Measurements from ENCODE around the gene TULP4.
A peak's percentile ranks its signal among the peaks of the same experiment; 100 is the strongest.
"Not testable (repeated sequence)": the region's sequence is repeated elsewhere in the genome, so short reads cannot be mapped to it uniquely, and the experiment has no call there.

Gene TULP4

DNA sequence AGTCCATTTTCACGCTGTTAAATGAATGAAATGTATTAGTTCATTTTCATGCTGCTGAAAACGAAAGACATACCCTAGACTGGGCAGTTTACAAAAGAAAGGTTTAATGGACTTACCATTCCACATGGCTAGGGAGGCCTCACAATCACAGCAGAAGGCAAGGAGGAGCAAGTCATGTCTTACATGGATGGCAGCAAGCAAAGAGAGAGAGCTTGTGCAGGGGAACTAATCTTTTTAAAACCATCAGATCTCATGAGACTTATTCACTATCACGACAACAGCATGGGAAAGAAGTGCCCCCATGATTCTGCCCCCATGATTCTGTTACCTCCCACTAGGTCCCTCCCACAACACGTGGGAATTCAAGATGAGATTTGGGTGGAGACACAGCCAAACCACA, 79.7 kb downstream of the TULP4 start:
- DNase-seq (ENCODE audit: low read depth): not testable (repeated sequence)

DNA sequence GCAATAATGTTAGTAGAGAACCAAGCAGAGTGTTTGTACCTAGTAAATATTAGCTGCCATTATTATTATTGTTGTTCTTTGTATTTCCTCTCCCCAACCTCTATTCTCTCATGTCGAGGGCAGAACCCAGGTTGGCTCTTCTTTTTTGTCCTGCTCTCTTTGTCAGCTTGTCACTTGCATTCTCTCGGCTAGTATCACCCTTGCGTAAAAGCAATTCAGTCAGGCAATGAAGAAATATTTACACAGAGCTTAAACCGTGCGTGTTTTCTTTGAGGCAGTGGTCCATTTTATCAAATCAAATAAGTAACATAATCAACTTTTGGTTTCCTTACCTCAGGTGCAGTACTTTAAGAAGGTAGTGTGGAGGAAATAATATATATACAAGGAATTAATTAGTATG, 83.9 kb downstream of the TULP4 start:
- DNase-seq (ENCODE audit: low read depth): no peak

DNA sequence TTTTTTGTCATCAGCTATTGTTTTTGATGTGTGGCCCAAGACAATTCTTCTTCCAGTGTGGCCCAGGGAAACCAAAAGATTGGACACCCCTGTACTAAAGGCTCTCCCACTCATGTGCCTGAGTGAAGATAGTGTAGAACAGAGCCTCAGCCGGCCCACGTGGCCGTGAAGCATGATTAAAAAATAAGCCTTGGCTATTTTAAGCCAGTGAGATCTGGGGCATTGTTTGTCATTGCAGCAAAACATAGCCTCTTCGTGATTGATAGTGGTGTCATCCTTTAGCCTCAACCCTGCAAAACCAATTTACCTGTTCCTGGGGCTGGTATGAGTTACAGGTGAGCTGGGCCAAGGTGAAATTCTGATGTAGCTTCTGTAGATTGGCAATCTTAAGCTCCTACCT, 85.3 kb downstream of the TULP4 start:
- DNase-seq (ENCODE audit: low read depth): no peak

DNA sequence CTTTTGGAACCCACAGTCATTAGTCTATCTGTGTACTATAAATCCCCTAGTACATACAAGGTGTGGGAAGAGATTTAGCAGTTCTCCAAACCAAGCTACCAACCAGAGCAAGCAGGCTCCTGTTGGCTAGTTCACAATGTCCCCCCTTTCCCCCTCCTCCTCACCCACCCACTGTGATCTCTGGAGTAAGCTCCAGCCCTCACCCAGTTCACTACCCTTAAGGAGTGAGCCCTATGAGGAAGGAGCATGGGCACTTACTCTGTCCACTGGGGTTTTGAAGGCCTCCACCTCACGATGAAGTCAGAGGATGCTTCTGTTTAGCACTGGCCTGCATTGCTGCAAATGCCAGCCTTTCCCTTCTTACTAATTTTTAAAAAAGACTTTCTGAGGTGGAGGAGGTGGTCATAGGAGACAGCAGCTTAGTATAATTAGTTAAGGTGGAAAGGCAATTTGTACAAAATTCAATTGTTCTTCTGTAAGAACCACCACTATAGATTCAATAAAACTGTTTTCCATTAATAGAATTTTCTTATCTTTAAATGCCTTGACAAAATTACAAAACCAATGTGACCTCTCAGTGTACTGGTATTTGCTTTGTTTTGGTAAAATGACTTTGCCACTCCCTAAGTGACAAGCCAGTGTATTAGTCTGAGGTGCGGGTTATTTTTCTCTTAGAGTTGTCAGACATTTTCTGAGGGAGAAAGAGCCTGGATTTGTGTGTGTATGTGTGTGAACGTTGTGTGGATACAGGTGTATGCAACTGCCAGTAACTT, 86.2 kb downstream of the TULP4 start:
- DNase-seq (ENCODE audit: low read depth): no peak

DNA sequence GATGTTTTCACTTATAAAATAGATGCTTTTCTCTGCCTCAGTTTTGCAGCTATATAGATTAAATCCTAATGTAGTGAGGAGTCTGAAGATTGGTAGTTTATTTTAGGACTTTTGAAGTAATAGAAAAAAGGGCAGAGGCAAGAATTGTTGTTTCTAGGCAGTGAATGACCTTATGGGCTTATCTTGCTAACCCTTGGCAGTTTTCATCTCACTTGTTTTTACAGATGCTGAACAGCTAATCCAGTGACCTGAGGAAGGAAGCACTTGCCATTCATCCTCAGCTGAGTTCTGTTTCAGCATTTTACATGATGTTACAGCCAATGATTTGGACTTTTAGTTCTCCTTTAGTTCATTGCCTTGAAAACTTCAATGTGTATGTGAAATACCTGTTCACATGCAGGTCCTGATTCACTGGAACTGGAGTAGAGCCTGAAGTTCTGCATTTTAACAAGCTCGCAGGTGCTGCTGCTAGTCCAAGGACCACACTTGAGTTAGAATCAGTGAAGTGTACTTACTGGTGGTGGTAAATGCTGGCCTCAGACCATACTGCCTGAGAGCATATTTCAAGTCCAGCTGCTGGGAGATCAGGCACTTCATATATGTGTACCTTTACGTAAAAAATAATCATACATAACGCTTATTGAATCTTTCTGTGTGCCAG, 86.9 kb downstream of the TULP4 start:
- no peak for DNase-seq (ENCODE audit: low read depth)

DNA sequence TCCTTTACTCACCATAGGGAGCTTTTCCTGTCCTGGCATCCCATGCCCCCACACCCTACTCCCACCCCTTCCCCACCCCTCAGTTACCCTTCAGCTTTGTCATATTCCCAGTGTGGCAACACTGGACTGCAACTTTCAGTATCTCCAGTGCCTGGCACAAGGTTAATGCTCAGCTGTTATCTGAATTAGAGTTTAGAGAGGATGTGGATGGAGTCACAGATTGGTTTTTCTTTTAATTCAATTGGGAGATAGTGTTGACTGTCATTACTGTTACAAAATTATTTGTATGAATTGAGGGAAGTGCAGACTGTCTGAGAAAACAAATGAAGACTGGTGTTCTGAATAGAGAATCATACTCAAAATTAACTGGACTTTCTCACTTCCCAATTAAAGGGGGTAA, 89.9 kb downstream of the TULP4 start:
- DNase-seq (ENCODE audit: low read depth): no peak

DNA sequence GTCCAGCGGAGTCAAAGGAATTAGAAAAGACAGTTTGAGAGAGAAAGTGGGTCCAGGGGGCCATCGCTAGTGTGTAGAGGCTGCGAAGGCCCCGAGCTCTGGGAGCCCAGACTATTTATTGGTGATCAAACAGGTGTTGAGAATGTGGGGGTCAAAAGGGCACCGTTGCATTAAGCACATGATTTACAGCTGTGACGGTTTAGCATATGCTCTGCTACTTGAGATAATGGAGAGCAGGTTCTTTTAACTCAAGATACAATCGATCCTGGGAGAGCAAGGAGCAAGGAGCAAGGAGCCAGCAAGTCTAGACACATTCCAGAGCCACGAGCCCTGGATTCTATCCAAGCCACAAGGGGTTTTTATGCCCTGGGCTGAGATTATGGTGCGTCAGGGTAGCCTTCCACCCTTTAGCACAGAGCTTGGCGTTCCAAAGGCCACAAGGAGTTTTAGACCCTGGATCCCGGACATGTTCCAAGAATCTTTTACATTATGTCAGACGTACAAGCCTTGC, 93.1 kb downstream of the TULP4 start:
- peak; percentile 70 for DNase-seq (ENCODE audit: low read depth)

DNA sequence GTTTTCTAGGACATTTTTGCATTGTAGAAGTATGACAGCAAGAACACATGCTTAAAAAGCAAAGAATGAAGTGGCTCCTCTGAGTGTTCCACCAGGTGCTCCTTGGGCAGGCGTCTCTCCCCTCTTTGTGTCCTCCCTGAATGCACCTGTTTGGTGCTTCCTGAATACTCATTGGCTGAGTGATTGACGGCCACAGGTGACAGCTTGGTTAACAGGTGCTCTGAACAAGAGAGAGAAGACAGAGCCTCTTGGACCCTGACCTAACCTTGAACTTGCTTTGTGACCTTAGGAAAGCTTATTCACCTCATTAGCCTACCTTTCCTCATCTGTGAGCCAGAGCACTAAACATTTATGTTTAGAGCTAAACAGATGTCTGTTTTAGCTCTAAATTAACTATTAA, 93.7 kb downstream of the TULP4 start:
- no peak for DNase-seq (ENCODE audit: low read depth)

DNA sequence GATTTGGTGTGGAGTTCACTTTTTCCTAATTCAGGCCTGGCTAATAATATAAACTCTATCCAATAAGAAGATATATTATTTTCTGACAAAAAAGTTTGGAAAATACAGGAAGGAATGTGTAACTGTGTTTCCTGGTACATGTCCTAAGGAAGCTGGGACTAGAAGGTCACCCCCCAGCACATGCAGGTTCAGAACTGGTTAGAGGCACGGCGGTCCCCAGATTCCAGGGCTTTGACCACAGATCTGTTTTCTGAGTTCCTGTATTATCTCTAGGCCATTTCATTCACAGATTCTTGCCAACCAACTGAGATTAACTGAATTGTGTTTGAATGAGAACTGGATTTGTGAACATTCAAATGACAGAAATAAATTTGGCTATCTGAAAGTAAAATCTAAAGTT, 94.5 kb downstream of the TULP4 start:
- DNase-seq (ENCODE audit: low read depth): no peak

DNA sequence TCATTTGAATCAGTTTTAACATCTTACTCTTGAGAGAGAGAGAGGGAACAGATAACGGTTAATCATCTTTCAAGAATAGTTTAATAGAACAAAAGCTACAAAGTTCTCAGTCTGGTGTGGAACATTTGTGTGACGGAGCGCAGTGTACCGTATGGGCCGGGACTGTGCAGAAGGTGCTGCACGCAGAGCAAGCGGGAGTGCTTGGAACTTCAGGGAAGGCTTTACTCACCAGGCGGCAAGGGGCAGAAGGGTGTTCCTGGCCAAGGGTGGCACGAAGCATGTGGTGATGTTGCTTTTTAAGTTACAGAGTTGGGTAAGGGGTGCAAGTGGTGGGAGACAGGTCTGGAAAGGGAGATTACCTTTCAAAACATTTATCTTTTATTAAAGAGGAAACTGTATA, 95.7 kb downstream of the TULP4 start:
- DNase-seq (ENCODE audit: low read depth): no peak

DNA sequence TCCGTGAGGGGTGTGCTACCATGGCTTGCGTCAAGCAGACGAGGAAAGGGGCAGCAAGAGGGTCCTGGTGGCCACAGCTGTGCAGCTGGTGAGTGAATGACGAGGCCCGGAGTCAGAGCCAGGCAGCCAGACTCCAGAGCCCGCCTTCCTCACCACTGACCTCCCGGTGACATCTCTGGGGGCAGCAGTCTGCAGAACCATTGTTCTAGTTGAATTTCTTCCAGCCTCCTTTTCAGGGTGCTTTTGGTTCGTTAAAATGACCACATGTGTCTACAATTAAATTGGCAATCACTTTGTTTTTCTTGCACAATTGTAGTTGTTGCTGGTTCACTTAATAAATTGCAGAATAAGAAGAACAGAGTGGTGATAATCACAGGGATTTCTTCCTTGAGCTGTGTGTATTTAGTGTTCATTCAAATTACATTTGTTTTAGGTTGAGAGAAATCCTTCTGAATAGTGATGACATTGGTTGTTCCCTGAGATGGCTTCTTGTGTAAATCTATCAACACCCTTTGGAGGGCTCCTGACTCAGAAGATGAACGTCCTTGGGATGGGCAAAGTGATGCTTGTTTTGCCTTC, 96.4 kb downstream of the TULP4 start:
- peak; percentile 71 for DNase-seq (ENCODE audit: low read depth)

DNA sequence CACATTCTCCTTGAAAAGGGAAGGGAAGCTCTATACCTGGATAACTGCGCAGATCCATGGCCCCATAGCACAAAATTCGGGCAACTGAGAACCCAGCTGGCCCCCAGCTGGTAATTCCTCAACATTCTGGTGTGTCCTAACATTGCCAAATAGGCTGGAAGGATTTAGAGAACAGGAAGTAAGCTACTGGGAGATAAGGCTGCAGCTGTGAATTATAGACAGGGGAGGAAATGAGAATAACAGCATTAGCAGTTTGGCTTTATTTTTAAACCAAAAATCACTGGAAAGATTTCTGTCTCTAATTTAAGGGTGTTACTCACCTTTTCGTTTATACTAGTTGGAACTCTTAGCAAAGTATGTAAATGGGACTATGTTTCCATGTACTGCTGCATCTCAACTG, 97.2 kb downstream of the TULP4 start:
- DNase-seq (ENCODE audit: low read depth): no peak

DNA sequence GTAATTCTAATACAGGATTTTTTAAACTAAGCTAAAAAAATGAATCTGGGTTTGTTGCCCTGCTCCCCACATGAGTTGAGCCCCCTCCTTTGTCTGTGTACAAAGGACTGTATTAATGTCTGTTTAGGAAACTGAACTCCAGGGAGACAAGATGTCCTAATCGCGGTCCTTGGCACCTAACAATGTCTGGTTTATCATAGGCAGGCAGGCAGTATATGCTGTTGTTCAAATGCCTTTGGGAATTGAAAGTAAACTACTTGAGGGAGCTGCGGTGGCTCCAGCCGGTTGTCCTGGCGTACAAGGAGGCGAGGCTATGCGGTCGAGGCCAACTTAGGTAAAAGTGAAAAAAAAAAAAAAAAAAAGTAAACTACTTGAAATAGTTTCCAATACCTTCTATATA, 98.5 kb downstream of the TULP4 start:
- DNase-seq (ENCODE audit: low read depth): no peak

DNA sequence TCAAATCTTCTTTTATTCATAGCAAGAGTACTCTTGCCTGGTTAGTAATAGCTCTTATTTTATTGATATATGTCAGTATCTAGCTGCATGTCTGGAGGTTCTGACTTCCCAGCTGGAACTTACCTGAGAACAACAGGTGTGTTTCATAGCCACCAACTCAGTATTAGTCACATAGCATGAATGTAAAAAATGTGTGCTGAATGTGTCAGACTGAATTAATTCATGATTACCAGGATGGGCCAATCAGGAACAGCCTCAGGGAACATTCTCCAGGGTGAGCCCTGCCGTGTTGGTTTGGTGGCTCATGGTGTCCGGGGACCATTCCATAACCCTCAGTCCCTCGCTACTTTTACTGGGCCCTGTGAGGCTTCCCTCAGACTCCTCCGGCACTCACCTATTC, 99.7 kb downstream of the TULP4 start:
- DNase-seq (ENCODE audit: low read depth): no peak

DNA sequence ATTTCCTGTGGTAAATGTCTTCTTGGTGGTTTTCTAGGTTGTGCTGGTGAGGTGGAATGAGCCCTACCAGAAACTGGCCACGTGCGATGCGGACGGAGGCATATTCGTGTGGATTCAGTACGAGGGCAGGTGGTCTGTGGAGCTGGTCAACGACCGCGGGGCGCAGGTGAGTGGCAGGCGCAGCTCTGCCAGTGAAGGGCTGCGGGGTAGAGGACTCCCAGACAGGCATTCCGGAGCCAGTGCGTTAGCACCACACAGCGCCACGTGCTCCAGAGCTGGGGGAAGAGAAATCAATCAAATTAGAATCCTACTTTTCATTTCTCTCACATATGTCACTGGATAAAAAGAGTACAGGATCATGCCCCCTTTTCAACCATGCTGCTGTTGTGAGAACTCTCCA, 100.8 kb downstream of the TULP4 start:
- DNase-seq (ENCODE audit: low read depth): no peak

DNA sequence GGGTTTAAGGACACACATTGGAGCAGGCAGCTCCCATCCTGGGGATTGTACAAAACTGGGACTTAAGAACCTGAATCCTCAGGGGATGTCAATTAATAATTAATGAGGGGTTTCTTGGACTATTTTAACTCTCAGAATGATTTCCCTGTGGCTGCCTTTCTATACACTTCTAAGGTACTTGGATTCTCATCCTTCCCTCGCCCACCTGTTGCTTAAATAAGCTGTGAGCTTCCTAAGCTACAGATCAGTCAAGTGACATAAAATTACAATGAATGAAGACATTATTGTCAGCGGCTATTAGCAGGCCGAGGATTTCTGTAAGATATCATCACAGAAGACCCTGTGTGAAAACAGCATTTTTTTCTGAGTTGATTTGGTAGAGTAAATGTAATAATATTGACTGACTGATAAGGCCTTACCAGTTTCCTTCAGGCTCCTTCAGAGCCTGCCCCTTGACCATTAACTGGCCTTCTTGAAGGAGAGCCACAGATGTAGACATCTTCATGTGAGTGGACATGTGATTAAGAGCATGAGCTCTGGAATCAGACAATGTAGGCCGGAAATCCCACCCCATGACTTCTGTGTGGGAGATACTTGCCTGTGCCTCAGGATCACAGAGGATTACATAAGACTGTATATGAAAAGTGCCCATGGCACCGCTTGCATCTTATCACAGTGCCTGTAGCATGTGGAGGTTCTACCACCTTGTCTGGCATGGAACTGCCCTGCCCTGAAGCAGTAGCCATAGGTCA, 101.7 kb downstream of the TULP4 start:
- DNase-seq (ENCODE audit: low read depth): no peak

DNA sequence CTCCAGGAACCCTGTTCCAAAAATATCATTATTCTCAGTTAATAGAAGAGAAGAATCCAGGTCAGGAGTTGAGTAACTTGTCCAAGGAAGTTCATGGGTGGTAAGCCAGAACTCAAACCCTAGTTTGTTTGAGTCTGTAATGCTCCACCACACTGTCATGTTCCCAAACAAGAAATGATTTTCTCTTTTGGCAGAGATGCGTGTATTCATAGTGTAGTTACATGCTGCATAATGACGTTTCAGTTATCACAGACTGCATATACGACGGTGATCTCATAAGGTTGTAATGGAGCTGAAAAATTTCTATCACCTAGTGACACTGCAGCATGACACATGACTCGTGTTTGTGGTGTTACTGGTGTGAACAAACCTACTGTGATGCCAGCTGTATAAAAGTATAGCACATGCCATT, 102.6 kb downstream of the TULP4 start:
- peak; percentile 58 for DNase-seq (ENCODE audit: low read depth)

DNA sequence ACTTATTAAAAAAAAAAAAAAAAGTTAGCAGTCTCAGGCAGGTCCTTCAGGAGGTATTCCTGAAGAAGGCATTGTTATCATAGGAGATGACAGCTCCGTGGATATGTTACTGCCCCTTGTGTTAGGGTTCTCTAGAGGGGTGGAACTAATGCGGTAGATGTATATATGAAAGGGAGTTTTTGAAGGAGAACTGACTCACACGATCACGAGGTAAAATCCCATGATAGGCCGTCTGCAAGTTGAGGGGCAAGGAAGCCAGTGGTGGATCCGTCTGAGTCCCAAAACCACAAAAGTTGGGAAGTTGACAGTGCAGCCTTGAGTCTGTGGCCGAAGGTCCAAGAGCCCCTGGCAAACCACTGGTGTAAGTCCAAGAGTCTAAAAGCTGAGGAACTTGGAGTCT, 103.4 kb downstream of the TULP4 start:
- no peak for DNase-seq (ENCODE audit: low read depth)

DNA sequence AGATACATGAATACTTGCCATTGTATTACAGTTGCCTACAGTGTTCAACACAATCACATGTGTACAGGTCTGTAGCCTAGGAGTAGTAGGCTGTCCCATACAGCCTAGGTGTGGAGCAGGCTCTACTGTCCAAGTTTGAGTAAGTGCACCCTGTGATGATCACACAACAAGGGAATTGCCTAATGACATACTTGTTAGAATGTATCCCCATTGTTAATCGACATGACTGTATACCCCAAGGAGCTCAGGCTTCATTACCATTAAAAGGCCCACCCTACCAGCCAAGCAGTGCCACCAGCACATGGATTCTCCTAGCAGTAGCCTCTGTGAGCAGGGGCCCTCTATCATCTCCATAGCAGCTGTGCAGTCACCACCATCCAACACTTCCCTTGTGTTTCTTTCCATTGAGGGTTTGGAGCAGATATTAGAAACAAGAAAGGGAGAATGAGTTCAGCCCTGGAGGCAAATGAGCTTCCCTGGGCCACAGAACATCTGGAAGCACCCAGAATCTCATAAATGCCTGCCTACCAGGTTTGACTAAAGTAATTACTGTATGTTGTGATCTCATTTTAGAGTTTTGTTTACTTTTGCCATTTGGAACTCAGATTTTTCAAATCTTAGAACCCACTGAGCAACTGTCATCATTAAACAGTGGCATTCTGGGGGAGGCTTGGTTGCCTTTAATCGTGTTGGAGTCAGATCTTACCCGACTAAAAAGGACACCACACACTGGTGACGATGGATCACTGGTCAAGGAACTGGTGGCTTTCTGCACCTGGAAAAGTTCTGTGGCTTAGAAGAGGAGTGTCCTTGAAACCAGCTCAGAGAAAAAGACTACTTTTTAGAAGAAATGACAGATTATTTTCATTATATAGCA, 104.9 kb downstream of the TULP4 start:
- DNase-seq (ENCODE audit: low read depth): no peak

DNA sequence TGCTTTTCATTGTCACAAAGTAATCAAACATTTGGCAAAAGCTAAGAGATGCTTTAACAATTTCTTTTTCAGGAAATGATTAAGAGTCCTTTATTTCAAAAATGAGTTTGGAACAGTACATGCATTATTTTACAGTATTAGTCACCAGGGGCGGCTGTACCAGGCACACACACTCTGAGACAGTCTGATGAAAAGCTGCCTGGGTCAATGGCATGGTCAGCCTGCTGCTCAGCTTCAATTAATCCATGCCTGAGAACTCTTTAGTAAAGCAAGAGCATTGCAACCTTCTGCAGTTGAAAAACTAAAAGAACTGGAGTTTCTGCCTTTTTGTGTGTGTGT, 105.5 kb downstream of the TULP4 start:
- DNase-seq (ENCODE audit: low read depth): no peak

DNA sequence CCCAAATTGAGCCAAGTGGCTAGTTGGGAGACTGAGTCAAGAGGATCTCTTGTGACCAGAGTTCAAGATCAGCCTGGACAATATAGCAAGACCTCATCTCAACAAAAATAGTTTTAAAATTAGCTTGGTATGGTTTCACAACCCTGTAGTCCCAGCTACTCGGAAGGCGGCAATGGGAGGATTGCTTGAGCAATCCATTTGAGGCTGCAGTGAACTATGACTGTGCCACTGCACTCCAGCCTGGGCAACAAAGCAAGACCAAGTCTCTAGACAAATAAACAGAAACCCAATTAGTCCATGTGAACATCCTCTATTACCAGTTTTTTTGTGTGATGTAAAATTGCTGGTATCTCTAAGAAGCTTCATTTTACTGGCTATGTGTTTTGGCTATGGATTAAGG, 106.2 kb downstream of the TULP4 start:
- DNase-seq (ENCODE audit: low read depth): no peak
